PFSK-1 (cell line): Measurements from ENCODE around the gene TLCD3A.

Experiments used
- FOXP2 ChIP-seq: optimal IDR thresholded peaks from 2 replicates; pipeline ENCODE3; 2011; ENCODE audit warnings: borderline replicate concordance, control low read depth, inconsistent platforms; ENCODE audit not compliant: insufficient read depth; ENCODE audit errors: extremely low read length, extremely low read depth
- POLR2AphosphoS5 ChIP-seq: IDR thresholded peaks from 2 replicates; pipeline ENCODE4 v1.6.1; 2012; ENCODE audit warnings: low read depth, mild to moderate bottlenecking, control low read depth, low read length, moderate library complexity
- REST ChIP-seq, 2 experiments: IDR thresholded peaks; 2 replicates each; pipeline versions ENCODE4 v1.6.1 to v1.8.0; 2011 to 2012; ENCODE audit warnings: low read depth in 2 of 2, low read length in 2 of 2, control low read depth in 1 of 2, inconsistent platforms in 1 of 2, mild to moderate bottlenecking in 1 of 2, moderate library complexity in 1 of 2; ENCODE audit not compliant: insufficient read depth in 1 of 2
- SIN3A ChIP-seq: IDR thresholded peaks from 2 replicates; pipeline ENCODE4 v1.6.1; 2012; ENCODE audit warnings: mild to moderate bottlenecking, low read length, moderate library complexity, borderline replicate concordance; ENCODE audit not compliant: insufficient read depth
- TAF1 ChIP-seq: IDR thresholded peaks from 2 replicates; pipeline ENCODE4 v1.6.1; 2012; ENCODE audit warnings: low read length, control low read depth, borderline replicate concordance; ENCODE audit not compliant: insufficient read depth

TLCD3A gene

GRCh38 chr17:784143-784542 is 51.7 kb downstream of the TLCD3A start:
- TF ChIP-seq TAF1 (no peak), REST (IDR thresholded peaks at IDR 0.05; ENCODE audit: insufficient read depth in 1 of 2, low read depth in 2 of 2, low read length in 2 of 2) (no peak), SIN3A (no peak), FOXP2 (no peak), POLR2AphosphoS5 (no peak)

GRCh38 chr17:787641-788221 is 55.3 kb downstream of the TLCD3A start:
- TF ChIP-seq POLR2AphosphoS5: no peak

GRCh38 chr17:788551-788950 is 56.2 kb downstream of the TLCD3A start:
- 0 out of 2 replicates have a peak, but pooled peaks have one; percentile 24 for TF ChIP-seq POLR2AphosphoS5
- no peak for TF ChIP-seq FOXP2

- TF ChIP-seq FOXP2: no peak
- no peak for TF ChIP-seq TAF1
- TF ChIP-seq REST (IDR thresholded peaks at IDR 0.05; ENCODE audit: insufficient read depth in 1 of 2, low read depth in 2 of 2, low read length in 2 of 2): no peak
- no peak for TF ChIP-seq POLR2AphosphoS5
- TF ChIP-seq SIN3A: no peak
Measured at GRCh38 chr17:789160-789840, 56.9 kb downstream of the TLCD3A start.

- TF ChIP-seq TAF1 (no peak), POLR2AphosphoS5 (no peak), FOXP2 (no peak), SIN3A (no peak), REST (IDR thresholded peaks at IDR 0.05; ENCODE audit: insufficient read depth in 1 of 2, low read depth in 2 of 2, low read length in 2 of 2) (no peak)
Measured at GRCh38 chr17:791829-792228, 59.4 kb downstream of the TLCD3A start.

GRCh38 chr17:792277-792676 is 59.9 kb downstream of the TLCD3A start:
- TF ChIP-seq POLR2AphosphoS5 (no peak), REST (IDR thresholded peaks at IDR 0.05; ENCODE audit: insufficient read depth in 1 of 2, low read depth in 2 of 2, low read length in 2 of 2) (no peak), FOXP2 (no peak), SIN3A (no peak), TAF1 (no peak)
